Activated T-cell treated with anti-CD3 and anti-CD28 coated beads, Interleukin-2, amount 50 U/mL, for 4 hours (primary cell): ENCODE results near the gene GTPBP6. TPM values are rescaled to one million over a fixed set of nuclear protein-coding genes. Genes with fewer than 3 reads are reported as not detected.

Experiments
- total RNA-seq, 3 donors: library from RNA; stranded (reverse); gene quantifications; one replicate each; pipeline ENCODE4 v1.2.1, GENCODE V29; 2021

Gene GTPBP6
- total RNA-seq, 3 donors from 2014 or later: 123 to 142 (median 134) TPM

Other genes with a start within 250 kb of the GTPBP6 start
- gene PLCXD1, start 37.4 kb downstream of the GTPBP6 start, total RNA-seq: 10 to 100 TPM; 23.6 to 57.6 (median 24.1) TPM
- gene PPP2R3B, start 68.1 kb upstream of the GTPBP6 start, total RNA-seq: 10 to 100 TPM; 29.0 to 47.6 (median 30.3) TPM